HCT116 (cell line): ENCODE data around the gene HMX3.

Source experiments
- CEBPB ChIP-seq: IDR thresholded peaks from 2 replicates; pipeline ENCODE4 v1.6.1; 2012; ENCODE audit warnings: low read depth
- CTCF ChIP-seq, 3 experiments: fragments of 200-600 bp in 1 of 3; sonication (generic) in 1 of 3; IDR thresholded peaks in 2 of 3; conservative IDR thresholded peaks in 1 of 3; 2 replicates each; pipeline ENCODE4 v1.5.1; 2012 to 2017; ENCODE audit warnings: low read depth in 2 of 3, low read length in 2 of 3, antibody characterized with exemption in 1 of 3, borderline replicate concordance in 1 of 3, control low read depth in 1 of 3, mild to moderate bottlenecking in 1 of 3, mixed read lengths in 1 of 3, mixed run types in 1 of 3, moderate library complexity in 1 of 3; ENCODE audit not compliant: insufficient read depth in 1 of 3
- JUND ChIP-seq: IDR thresholded peaks from 2 replicates; pipeline ENCODE4 v1.6.1; 2012
- POLR2A ChIP-seq: IDR thresholded peaks from 2 replicates; pipeline ENCODE4 v1.7.0; 2011; ENCODE audit warnings: borderline replicate concordance; ENCODE audit not compliant: insufficient read depth, insufficient read length; ENCODE audit errors: extremely low read depth
- POLR2AphosphoS5 ChIP-seq: IDR thresholded peaks from 2 replicates; pipeline ENCODE4 v1.6.1; 2011; ENCODE audit warnings: mild to moderate bottlenecking, low read depth, low read length, moderate library complexity
- REST ChIP-seq: IDR thresholded peaks from 2 replicates; pipeline ENCODE4 v1.6.1; 2012; ENCODE audit warnings: low read depth
- SP1 ChIP-seq: IDR thresholded peaks from 2 replicates; pipeline ENCODE4 v1.6.1; 2012; ENCODE audit warnings: low read depth
- YY1 ChIP-seq: IDR thresholded peaks from 2 replicates; pipeline ENCODE4 v1.6.1; 2011; ENCODE audit warnings: low read length, low read depth, moderate library complexity, mild to moderate bottlenecking; ENCODE audit not compliant: insufficient replicate concordance; ENCODE audit errors: extremely low read depth

DNA sequence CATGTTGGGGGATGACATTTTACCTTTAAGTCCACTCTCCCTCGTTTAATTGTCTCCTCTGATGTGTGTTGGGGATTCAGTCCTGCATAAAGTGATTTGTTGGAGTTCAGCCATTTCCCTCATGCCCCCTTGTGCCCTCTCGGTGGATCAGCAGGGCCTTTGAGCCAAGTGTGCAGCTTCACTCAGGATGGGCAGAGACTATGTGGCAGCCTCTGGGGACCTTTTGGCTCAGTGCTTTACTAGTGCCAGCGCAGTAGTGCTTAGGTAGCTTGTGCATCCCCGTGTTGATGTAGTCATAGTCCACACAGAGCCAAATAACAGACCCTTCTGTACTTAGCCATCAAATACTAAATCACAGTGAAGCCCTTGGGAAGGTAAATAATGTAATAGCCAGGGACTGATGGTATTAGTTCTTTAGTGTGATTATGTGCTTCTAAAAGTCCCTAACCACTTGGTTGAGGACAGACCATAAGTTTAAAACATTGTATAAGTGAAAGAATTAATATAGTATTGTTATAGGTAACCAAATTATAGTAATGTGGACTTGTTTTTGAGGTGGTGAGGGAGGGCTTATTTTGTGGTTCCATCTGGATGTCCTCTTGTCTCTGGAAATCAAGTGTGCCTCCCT is 29.8 kb downstream of the HMX3 start:
- TF ChIP-seq CTCF (IDR thresholded peaks at IDR 0.05 in 2 of 3, conservative IDR thresholded peaks at IDR 0.05 in 1 of 3; ENCODE audit: borderline replicate concordance in 1 of 3, insufficient read depth in 1 of 3, low read depth in 2 of 3, low read length in 2 of 3) (peak in 2 of 3 experiments; percentile 36 to 44; a peak in 3 of 6 replicates), YY1 (no peak), POLR2A (no peak), REST (no peak), JUND (no peak), POLR2AphosphoS5 (no peak), SP1 (no peak), CEBPB (no peak)
